Measurements from ENCODE around the gene GGTLC2. TPM values are rescaled to one million over a fixed set of nuclear protein-coding genes. Genes with fewer than 3 reads are reported as not detected.

The GGTLC2 gene
- total RNA-seq, 3 donors from 2014 or later, result not detected

DNA sequence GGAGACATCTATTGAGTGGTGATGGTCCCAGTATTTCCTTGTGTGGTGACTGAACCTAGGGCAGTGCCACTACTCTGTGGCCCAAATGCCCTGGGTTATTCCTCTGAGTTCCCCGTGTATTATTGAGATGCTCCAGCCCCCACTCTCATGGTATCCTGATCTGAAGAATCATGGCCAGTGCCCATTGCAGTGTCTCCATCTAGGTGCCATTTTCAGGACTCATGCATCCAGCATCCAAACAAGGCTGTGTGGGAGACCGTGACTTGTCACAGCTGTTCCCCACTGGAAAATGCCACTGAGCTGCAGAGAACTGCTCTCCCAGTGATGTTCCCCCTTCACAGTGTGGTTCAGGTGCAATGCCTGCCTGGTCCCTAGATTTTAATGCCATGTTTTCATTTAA is 24.7 kb downstream of the GGTLC2 start:
- Mint-ChIP-seq H3K36me3 (ENCODE audit: insufficient read depth) (no peaks in the 10 kb centered on the region), H3K27me3 (ENCODE audit: low read depth) (peaks cover 6% of the 10 kb centered on the region), H3K9me3 (no peaks in the 10 kb centered on the region), H3K4me1 (ENCODE audit: low read depth) (no peaks in the 10 kb centered on the region), H3K4me3 (no peak overlapping the region)
- DNase-seq (no peak), ATAC-seq (no peak)

GRCh38 chr22:22670076-22670795 is 25.8 kb downstream of the GGTLC2 start:
- Mint-ChIP-seq H3K4me3 (no peak overlapping the region), H3K4me1 (ENCODE audit: low read depth) (no peaks in the 10 kb centered on the region), H3K36me3 (ENCODE audit: insufficient read depth) (no peaks in the 10 kb centered on the region), H3K9me3 (no peaks in the 10 kb centered on the region), H3K27me3 (ENCODE audit: low read depth) (peaks cover 11% of the 10 kb centered on the region)
- ATAC-seq, result no peak
- no peak for DNase-seq

DNA sequence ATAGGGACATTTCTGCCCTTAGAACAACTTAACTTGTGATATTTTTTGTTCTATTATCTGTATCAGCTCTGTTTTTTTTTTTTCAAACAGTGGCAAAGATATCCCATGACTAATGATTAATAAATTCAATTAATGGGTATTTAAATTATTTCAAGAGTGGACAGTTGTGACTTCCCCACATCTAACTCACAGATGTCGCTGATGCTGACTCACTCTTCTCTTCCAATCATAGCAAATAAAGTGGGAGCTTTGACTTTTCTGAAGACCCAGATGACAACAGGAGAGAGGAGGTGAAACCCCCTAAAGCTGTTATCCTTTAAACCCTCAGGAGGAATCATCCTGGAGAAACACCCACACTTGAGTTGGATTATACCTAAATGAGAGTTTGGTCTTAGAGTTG is 27.1 kb downstream of the GGTLC2 start:
- Mint-ChIP-seq H3K9me3 (no peaks in the 10 kb centered on the region), H3K27me3 (ENCODE audit: low read depth) (peaks cover 16% of the 10 kb centered on the region), H3K36me3 (ENCODE audit: insufficient read depth) (no peaks in the 10 kb centered on the region), H3K4me1 (ENCODE audit: low read depth) (no peaks in the 10 kb centered on the region), H3K4me3 (no peak overlapping the region)
- ATAC-seq, result no peak
- no peak for DNase-seq

DNA sequence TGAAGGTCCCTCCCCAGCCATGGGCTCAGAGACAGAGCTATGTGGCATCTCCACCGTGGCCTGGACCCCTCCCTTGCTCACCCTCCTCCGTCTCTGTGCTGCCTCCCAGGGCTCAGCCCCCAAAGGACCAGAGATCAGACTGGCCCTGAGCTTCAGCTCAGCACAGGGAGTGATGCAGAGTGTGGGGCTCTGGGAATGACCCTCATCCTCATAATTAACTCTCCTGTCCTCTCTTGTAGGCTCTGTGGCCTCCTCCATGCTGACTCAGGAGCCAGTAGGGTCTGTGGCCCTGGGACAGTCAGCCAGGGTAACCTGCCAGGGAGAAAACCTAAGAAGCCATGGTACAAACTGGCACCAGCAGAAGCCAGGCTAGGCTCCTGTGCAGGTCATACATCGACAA is 28.7 kb downstream of the GGTLC2 start:
- DNase-seq (no peak), ATAC-seq (no peak)
- Mint-ChIP-seq H3K27me3 (ENCODE audit: low read depth) (peaks cover 18% of the 10 kb centered on the region), H3K9me3 (no peaks in the 10 kb centered on the region), H3K4me3 (no peak overlapping the region), H3K4me1 (ENCODE audit: low read depth) (no peaks in the 10 kb centered on the region), H3K36me3 (ENCODE audit: insufficient read depth) (no peaks in the 10 kb centered on the region)

DNA sequence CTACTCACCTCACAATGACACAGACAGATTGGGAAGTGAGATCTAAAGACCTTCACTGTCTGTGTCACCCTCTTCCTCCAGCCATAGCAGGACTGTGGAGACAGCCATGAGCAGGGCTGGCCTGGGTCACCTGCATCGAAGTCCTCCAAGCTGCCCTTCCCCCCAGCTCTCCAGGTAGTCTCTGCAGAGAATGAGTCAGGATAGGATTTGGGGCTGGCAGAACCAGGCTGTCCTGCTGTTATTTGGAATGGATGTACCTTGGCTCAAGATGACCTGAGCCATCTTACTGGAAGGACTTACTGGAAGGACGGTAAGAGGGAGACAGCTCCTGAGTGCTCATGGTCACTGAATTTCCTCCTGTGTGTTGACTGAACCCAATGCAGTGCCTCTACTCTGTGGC is 29.2 kb downstream of the GGTLC2 start:
- no peak for ATAC-seq
- Mint-ChIP-seq H3K9me3 (no peaks in the 10 kb centered on the region), H3K27me3 (ENCODE audit: low read depth) (peaks cover 18% of the 10 kb centered on the region), H3K4me1 (ENCODE audit: low read depth) (no peaks in the 10 kb centered on the region), H3K36me3 (ENCODE audit: insufficient read depth) (no peaks in the 10 kb centered on the region), H3K4me3 (no peak overlapping the region)
- DNase-seq, result no peak

DNA sequence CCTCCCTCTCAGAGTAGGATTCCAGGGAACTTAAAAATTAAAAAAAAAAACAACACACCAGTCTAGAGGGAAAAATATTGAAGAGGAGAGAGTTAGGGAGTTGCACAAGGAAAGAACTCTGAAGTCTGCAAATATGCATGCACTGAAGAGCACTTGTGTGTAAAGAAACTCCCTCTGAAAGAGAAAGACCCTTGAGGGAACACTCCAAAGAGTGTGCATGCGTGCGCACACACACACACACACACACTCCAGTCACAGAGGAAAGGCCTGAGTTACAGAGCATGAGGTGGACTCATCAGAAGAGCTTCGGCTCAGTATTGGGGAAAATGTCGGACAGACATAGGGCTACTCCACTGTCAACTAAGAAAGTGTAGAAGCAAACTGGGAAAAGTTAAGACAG is 30.1 kb downstream of the GGTLC2 start:
- H3K27me3 Mint-ChIP-seq (ENCODE audit: low read depth), result peaks cover 18% of the 10 kb centered on the region
- H3K9me3 Mint-ChIP-seq, result no peaks in the 10 kb centered on the region
- no peak overlapping the region for H3K4me3 Mint-ChIP-seq
- H3K4me1 Mint-ChIP-seq (ENCODE audit: low read depth), result no peaks in the 10 kb centered on the region
- no peak for ATAC-seq
- H3K36me3 Mint-ChIP-seq (ENCODE audit: insufficient read depth), result no peaks in the 10 kb centered on the region
- DNase-seq, result no peak

GRCh38 chr22:22678970-22679369 is 34.6 kb downstream of the GGTLC2 start:
- no peak overlapping the region for H3K4me3 Mint-ChIP-seq
- no peak for ATAC-seq
- no peaks in the 10 kb centered on the region for H3K4me1 Mint-ChIP-seq (ENCODE audit: low read depth)
- peaks cover 13% of the 10 kb centered on the region for H3K27me3 Mint-ChIP-seq (ENCODE audit: low read depth)
- no peaks in the 10 kb centered on the region for H3K36me3 Mint-ChIP-seq (ENCODE audit: insufficient read depth)
- DNase-seq, result no peak
- no peaks in the 10 kb centered on the region for H3K9me3 Mint-ChIP-seq

GRCh38 chr22:22680396-22680795 is 36.0 kb downstream of the GGTLC2 start:
- no peaks in the 10 kb centered on the region for H3K36me3 Mint-ChIP-seq (ENCODE audit: insufficient read depth)
- no peak for ATAC-seq
- H3K4me1 Mint-ChIP-seq (ENCODE audit: low read depth), result no peaks in the 10 kb centered on the region
- no peak overlapping the region for H3K4me3 Mint-ChIP-seq
- H3K27me3 Mint-ChIP-seq (ENCODE audit: low read depth), result peaks cover 5% of the 10 kb centered on the region
- H3K9me3 Mint-ChIP-seq, result no peaks in the 10 kb centered on the region
- DNase-seq, result no peak

GRCh38 chr22:22681221-22681739 is 36.9 kb downstream of the GGTLC2 start:
- Mint-ChIP-seq H3K4me3 (no peak overlapping the region), H3K4me1 (ENCODE audit: low read depth) (no peaks in the 10 kb centered on the region), H3K27me3 (ENCODE audit: low read depth) (peaks cover 3% of the 10 kb centered on the region), H3K9me3 (no peaks in the 10 kb centered on the region), H3K36me3 (ENCODE audit: insufficient read depth) (no peaks in the 10 kb centered on the region)
- DNase-seq (no peak), ATAC-seq (no peak)

DNA sequence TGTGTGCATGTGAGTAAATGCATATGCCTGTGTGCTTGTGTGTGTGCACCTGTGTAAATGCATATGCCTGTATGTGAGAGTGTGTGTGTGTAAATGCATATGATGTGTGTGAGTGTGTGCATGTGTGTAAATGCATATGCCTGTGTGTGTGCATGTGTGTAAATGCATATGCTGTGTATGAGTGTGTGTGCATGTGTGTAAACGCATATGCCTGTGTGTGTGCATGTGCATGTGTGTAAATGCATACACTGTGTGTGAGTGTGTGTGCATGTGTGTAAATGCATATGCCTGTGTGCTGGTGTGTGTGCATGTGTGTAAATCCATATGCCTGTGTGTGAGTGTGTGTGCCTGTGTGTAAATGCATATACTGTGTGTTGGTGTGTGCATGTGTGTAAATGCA is 37.8 kb downstream of the GGTLC2 start:
- DNase-seq, result no peak
- no peak overlapping the region for H3K4me3 Mint-ChIP-seq
- H3K36me3 Mint-ChIP-seq (ENCODE audit: insufficient read depth), result no peaks in the 10 kb centered on the region
- peaks cover 3% of the 10 kb centered on the region for H3K27me3 Mint-ChIP-seq (ENCODE audit: low read depth)
- no peaks in the 10 kb centered on the region for H3K9me3 Mint-ChIP-seq
- no peaks in the 10 kb centered on the region for H3K4me1 Mint-ChIP-seq (ENCODE audit: low read depth)
- ATAC-seq, result no peak

DNA sequence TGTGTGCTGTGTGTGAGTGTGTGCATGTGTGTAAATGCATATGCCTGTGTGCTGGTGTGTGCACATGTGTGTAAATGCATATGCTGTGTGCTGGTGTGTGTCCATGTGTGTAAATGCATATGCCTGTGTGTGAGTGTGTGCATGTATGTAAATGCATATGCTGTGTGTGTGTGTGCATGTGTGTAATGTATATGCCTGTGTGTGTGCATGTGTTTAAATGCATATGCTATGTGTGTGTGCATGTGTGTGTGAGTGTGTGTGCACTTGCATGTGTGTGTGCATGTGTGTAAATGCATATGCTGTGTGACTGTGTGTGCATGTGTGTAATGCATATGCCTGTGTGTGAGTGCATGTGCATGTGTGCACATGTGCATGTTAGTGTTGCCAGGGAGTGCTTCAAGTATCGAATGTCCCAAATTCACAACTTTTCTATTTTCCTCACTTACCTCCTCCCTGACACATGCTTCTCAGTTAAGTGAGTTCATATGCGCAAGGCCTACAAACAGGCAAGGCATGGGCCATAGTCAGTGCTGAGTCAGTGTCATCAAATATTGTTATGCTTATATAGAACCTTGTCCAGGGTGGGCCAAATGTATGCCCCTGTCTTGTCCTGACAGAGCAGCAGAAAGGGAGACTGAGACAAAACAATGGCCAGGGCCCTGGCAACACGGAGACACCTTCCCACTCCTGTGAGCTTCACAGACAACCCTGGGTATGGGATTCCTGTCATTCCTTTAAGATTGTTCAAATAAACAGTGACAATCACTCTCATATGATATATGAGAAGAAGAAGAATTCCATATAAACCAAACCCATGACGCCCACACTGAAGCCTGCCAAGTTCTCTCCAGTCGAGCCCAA is 38.6 kb downstream of the GGTLC2 start:
- DNase-seq, result no peak
- Mint-ChIP-seq H3K27me3 (ENCODE audit: low read depth) (no peaks in the 10 kb centered on the region), H3K9me3 (no peaks in the 10 kb centered on the region), H3K4me1 (ENCODE audit: low read depth) (no peaks in the 10 kb centered on the region), H3K36me3 (ENCODE audit: insufficient read depth) (no peaks in the 10 kb centered on the region), H3K4me3 (no peak overlapping the region)
- no peak for ATAC-seq

DNA sequence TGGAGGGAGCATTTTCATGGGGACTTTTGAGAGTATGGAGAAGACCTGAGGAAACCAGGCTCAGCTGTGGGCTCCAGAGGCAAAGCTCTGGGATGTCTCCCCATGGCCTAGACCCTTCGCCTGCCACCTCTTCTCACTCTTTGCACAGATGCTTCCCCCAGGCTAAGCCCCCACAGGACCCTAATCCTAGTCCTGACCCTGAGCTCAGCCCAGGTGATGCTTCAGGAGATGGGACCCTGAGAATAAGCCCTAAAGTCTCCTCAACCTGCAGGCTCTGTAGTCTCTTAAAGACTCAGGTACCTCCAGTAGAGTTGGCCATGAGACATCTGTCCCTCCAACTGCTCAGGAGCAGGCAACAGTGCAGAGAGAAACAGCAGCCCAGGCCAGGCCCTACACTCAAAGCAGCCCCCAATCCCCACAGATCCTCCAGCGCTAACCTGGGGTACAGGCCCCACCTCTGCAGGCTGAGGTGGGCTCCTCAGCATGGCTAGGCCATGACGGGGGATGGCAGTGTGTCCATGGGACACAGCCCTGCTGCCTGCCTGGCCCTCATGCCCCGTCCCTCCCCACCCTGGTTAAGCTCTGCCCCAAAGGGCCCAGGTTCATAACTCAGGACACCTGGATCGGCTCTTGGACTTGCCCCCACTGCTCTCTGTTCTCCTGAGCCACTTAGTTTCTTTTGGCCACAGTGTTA is 39.4 kb downstream of the GGTLC2 start:
- DNase-seq (no peak), ATAC-seq (no peak)
- Mint-ChIP-seq H3K9me3 (no peaks in the 10 kb centered on the region), H3K4me1 (ENCODE audit: low read depth) (no peaks in the 10 kb centered on the region), H3K36me3 (ENCODE audit: insufficient read depth) (no peaks in the 10 kb centered on the region), H3K4me3 (no peak overlapping the region), H3K27me3 (ENCODE audit: low read depth) (no peaks in the 10 kb centered on the region)

DNA sequence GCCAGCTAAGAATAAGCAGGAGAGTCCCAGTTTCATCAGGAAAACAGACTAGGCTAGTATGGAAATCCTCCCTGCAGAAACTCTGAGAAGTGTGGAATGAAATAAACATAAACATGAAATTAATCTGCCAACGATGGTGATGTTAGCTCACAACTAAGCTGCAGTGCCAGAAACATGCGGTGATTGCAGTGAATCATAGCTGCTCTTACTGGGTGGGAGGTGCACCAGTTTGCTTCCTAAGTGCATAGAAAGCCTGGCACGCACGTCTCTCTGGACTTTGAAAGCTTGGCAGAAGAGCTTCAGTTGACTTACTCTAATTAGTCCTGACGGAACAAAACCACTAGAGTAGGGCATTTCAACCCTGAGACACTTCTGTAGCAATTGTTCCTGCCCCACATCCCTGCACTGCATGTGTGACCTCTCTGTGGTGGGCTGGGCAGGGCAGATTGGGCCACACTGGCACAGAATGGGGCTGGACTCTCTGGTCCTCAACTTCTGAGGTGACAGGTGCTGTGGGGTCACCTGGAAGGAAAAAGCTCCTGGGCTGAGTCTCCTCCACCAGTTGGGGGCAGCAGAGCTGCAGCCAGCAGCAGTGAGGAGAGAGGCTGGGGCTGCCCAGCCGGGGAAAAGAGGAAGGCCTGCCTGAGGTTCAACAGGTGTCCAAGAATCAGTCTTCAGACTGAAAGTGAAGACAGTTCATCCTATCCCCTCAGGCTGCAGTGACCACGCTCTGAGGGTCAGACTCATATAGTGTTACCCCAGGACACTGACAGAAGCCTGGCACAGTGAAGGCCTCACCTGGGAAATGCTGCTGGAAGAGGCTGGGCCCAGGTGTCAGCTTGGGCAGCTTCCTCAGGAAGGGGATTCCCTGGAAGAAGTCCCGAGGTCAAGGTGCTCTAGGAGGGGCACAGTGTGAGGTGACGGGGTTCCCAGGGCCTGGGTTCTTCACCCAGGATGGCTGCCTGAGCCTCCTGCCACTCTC is 40.5 kb downstream of the GGTLC2 start:
- H3K4me1 Mint-ChIP-seq (ENCODE audit: low read depth), result no peaks in the 10 kb centered on the region
- no peak overlapping the region for H3K4me3 Mint-ChIP-seq
- no peaks in the 10 kb centered on the region for H3K9me3 Mint-ChIP-seq
- no peaks in the 10 kb centered on the region for H3K36me3 Mint-ChIP-seq (ENCODE audit: insufficient read depth)
- no peak for DNase-seq
- no peak for ATAC-seq
- H3K27me3 Mint-ChIP-seq (ENCODE audit: low read depth), result no peaks in the 10 kb centered on the region
